ENCODE data around the gene SPTLC2. TPM values are rescaled to one million over a fixed set of nuclear protein-coding genes. Genes with fewer than 3 reads are reported as not detected.

SPTLC2 gene
- total RNA-seq, 4 donors from 2014 or later, result 14.5 to 51.3 (median 35.8) TPM

DNA sequence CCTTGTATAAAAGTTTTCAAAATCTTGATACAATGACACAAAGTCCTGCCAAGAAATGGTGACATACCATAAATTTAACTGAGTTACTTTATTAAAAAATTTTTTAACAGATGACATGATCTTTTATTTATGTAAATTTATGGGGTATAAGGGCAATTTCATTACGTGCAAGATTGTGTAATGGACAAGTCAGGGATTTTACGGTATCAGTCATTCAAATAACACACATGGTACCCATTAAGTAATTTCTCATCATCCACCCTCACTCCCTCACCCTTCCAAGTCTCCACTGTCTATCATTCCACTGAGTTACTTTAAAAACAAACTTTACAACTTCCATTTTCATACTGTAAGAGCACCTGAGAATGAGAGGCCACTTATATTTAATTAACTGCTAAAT is 37.4 kb downstream of the SPTLC2 start:
- WGBS, 2 donors (ENCODE audit: low coverage in 1 of 2), result 75 to 79% methylated on average over 2 of the region's 2 CpGs
- Histone ChIP-seq H3K36me3 (peaks cover 0 to 7% (median 2%) of the 10 kb centered on the region in 4 donors), H3K27ac (no peak overlapping the region), H3K4me3 (no peak overlapping the region), H3K27me3 (no peaks in the 10 kb centered on the region), H3K4me1 (peaks cover 8 to 43% (median 24%) of the 10 kb centered on the region in 4 donors), H3K9me3 (no peaks in the 10 kb centered on the region)
- TF ChIP-seq, protein P1, sequence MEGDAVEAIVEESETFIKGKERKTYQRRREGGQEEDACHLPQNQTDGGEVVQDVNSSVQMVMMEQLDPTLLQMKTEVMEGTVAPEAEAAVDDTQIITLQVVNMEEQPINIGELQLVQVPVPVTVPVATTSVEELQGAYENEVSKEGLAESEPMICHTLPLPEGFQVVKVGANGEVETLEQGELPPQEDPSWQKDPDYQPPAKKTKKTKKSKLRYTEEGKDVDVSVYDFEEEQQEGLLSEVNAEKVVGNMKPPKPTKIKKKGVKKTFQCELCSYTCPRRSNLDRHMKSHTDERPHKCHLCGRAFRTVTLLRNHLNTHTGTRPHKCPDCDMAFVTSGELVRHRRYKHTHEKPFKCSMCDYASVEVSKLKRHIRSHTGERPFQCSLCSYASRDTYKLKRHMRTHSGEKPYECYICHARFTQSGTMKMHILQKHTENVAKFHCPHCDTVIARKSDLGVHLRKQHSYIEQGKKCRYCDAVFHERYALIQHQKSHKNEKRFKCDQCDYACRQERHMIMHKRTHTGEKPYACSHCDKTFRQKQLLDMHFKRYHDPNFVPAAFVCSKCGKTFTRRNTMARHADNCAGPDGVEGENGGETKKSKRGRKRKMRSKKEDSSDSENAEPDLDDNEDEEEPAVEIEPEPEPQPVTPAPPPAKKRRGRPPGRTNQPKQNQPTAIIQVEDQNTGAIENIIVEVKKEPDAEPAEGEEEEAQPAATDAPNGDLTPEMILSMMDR (IDR thresholded peaks at IDR 0.05), result no peak
- TF ChIP-seq EP300 (IDR thresholded peaks at IDR 0.05; ENCODE audit: low read depth) (no peak), POLR2A (IDR thresholded peaks at IDR 0.05) (no peak), POLR2AphosphoS5 (IDR thresholded peaks at IDR 0.05) (no peak)
- in situ Hi-C loops (cut with MboI; ENCODE audit: low pct_ligation_motif_present in 1 of 4, low pct_unique_long_range_greater_than_20kb in 1 of 4, low sequenced_read_pairs in 3 of 4) (no loop called here), intact Hi-C loops (cut with DNase I; ENCODE audit: low total_unique reads) (no loop called here)
- DNase-seq, result no peak

DNA sequence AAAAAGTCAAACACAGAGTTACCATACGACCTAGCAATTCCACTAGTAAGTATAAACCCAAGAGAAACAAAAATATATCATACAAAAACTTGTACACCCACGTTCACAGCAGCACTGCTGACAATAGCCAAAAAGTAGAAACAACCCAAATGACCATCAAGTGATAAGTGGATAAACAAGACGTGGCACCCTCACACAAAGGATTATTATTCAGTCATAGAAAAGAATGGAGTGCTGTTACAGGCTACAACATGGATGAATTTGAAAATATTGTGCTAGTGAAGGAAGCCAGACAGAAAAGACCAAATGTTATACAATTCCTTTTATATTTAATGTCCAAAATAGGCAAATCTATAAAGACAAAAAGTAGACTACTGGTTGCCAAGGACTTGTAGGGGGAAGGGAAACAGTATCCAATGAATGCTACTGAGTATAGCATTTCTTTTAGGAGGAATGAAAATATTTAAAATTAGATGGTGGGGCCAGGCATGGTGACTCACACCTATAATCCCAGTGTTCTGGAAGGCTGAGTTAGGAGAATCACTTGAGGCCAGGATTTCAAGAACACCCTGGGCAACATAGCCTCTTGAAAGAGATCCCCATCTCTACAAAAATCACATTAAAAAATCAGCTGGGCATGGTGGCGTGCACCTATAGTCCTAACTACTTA is 41.9 kb downstream of the SPTLC2 start:
- in situ Hi-C loops (cut with MboI; ENCODE audit: low pct_ligation_motif_present in 1 of 4, low pct_unique_long_range_greater_than_20kb in 1 of 4, low sequenced_read_pairs in 3 of 4) (no loop called here), intact Hi-C loops (cut with DNase I; ENCODE audit: low total_unique reads) (no loop called here)
- Histone ChIP-seq H3K27ac (no peak overlapping the region), H3K9me3 (no peaks in the 10 kb centered on the region), H3K4me3 (no peak overlapping the region), H3K27me3 (no peaks in the 10 kb centered on the region), H3K36me3 (peaks cover 0 to 8% (median 3%) of the 10 kb centered on the region in 4 donors), H3K4me1 (peaks cover 0 to 2% (median 0%) of the 10 kb centered on the region in 4 donors)
- WGBS, 2 donors (ENCODE audit: low coverage in 1 of 2), result 59 to 71% methylated on average over 4 of the region's 4 CpGs
- no peak for DNase-seq
- TF ChIP-seq EP300 (IDR thresholded peaks at IDR 0.05; ENCODE audit: low read depth) (no peak), POLR2AphosphoS5 (IDR thresholded peaks at IDR 0.05) (no peak), POLR2A (IDR thresholded peaks at IDR 0.05) (no peak)
- TF ChIP-seq, protein P1 (IDR thresholded peaks at IDR 0.05), result no peak

DNA sequence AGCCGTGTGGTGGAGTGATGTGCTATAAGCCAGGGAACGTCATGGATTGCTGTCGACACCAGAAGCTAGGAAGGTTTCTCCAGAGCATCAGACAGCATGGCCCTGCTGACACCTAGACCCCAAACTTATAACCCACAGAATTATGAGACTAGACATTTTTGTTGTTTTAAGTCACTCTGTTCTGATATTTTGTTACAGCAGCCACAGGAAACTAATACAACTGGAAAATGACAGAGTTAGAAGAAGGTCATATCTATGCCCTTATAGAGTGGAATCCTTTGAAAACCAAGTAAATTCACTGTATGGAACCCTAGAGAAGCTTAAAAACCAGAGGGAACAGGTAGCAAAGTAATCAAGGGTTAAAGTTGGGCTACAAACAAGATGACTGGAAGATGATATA is 42.5 kb downstream of the SPTLC2 start:
- WGBS, 2 donors (ENCODE audit: low coverage in 1 of 2), result 94 to 100% methylated on average over 2 to 3 of the region's 3 CpGs
- in situ Hi-C loops (cut with MboI; ENCODE audit: low pct_ligation_motif_present in 1 of 4, low pct_unique_long_range_greater_than_20kb in 1 of 4, low sequenced_read_pairs in 3 of 4) (no loop called here), intact Hi-C loops (cut with DNase I; ENCODE audit: low total_unique reads) (no loop called here)
- no peak for TF ChIP-seq POLR2AphosphoS5 (IDR thresholded peaks at IDR 0.05)
- TF ChIP-seq POLR2A (IDR thresholded peaks at IDR 0.05), result no peak
- no peak for TF ChIP-seq EP300 (IDR thresholded peaks at IDR 0.05; ENCODE audit: low read depth)
- TF ChIP-seq, protein P1 (IDR thresholded peaks at IDR 0.05), result no peak
- H3K27ac ChIP-seq, result no peak overlapping the region
- H3K4me1 ChIP-seq, result no peaks in the 10 kb centered on the region
- H3K27me3 ChIP-seq, result no peaks in the 10 kb centered on the region
- no peak for DNase-seq
- H3K36me3 ChIP-seq, result peaks cover 0 to 11% (median 4%) of the 10 kb centered on the region in 4 donors
- no peak overlapping the region for H3K4me3 ChIP-seq
- no peaks in the 10 kb centered on the region for H3K9me3 ChIP-seq

DNA sequence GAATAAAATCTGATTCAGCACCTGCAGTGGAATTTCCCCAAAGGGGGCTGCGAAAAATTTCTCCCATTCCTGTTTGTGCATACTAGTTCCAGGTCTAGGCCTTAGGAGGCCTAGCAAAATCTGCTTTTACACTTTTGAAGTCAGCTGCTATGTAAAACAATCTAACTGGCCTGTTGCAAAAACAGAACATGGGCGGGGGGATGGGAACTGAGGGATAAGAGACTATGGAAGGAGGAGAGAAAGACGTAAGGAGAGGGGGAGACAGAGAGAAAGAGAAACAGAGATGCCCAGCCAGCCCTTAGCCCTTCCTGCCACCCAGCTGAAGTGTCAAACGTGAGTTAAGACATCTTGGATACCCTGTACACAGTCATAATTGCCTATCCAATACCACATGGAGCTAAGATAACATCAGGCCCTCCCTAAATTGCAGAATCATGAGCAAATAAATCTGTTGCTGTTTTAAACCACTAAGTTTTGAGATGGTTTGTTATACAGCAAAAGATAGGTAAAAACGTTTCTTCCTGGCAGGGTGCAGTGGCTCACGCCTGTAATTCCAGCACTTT is 45.6 kb downstream of the SPTLC2 start:
- WGBS, 2 donors (ENCODE audit: low coverage in 1 of 2), result 66 to 68% methylated on average over 3 to 6 of the region's 6 CpGs
- in situ Hi-C loops (cut with MboI; ENCODE audit: low pct_ligation_motif_present in 1 of 4, low pct_unique_long_range_greater_than_20kb in 1 of 4, low sequenced_read_pairs in 3 of 4) (no loop called here), intact Hi-C loops (cut with DNase I; ENCODE audit: low total_unique reads) (no loop called here)
- DNase-seq, result no peak
- Histone ChIP-seq H3K4me1 (no peaks in the 10 kb centered on the region), H3K36me3 (peaks cover 0 to 22% (median 7%) of the 10 kb centered on the region in 4 donors), H3K9me3 (no peaks in the 10 kb centered on the region), H3K27ac (no peak overlapping the region), H3K4me3 (no peak overlapping the region), H3K27me3 (no peaks in the 10 kb centered on the region)
- TF ChIP-seq POLR2A (IDR thresholded peaks at IDR 0.05) (no peak), EP300 (IDR thresholded peaks at IDR 0.05; ENCODE audit: low read depth) (no peak), POLR2AphosphoS5 (IDR thresholded peaks at IDR 0.05) (no peak)
- TF ChIP-seq, protein P1 (IDR thresholded peaks at IDR 0.05), result no peak
